Right atrium auricular region (tissue), 2 donors: ENCODE measurements around the gene ADCK1. TPM values are rescaled to one million over a fixed set of nuclear protein-coding genes. Genes with fewer than 3 reads are reported as not detected.
"Not testable (repeated sequence)": the region's sequence is repeated elsewhere in the genome, so short reads cannot be mapped to it uniquely, and the experiment has no call there.

Experiments
- DNase-seq: peaks from one replicate; pipeline ENCODE4 v3.0.0-alpha.2; 2019; ENCODE audit warnings: low spot score
- H3K27ac ChIP-seq, 2 donors: fragments of 200-600 bp; sonication (generic); 1 replicate in 1 of 2; 2 replicates in 1 of 2; pipeline ENCODE4 v1.5.1; 2016 to 2019
- H3K27me3 ChIP-seq, 2 donors: fragments of 200-600 bp; sonication (generic); one replicate each; pipeline versions ENCODE4 v1.5.1 to v1.6.0; 2017 to 2019
- H3K36me3 ChIP-seq: fragments of 200-600 bp; sonication (generic); one replicate; pipeline ENCODE4 v1.5.1; 2016
- H3K4me1 ChIP-seq, 2 donors: fragments of 200-600 bp; sonication (generic); one replicate each; pipeline versions ENCODE4 v1.5.1 to v1.6.0; 2017 to 2019
- H3K4me3 ChIP-seq, 2 donors: fragments of 200-600 bp; sonication (generic); 1 replicate in 1 of 2; 2 replicates in 1 of 2; pipeline ENCODE4 v1.5.1; 2017 to 2019; ENCODE audit warnings: mild to moderate bottlenecking in 1 of 2, moderate library complexity in 1 of 2
- H3K9me3 ChIP-seq, 2 donors: fragments of 200-600 bp; sonication (generic); one replicate each; pipeline ENCODE4 v1.5.1; 2019
- total RNA-seq, 2 donors: library from RNA; depleted of rRNA; stranded (reverse); fragments of >200 nt; gene quantifications; one replicate each; pipeline ENCODE4 v1.1.0, GENCODE V29; 2016
- TF ChIP-seq, protein P1 (sequence below), 2 donors: fragments of 200-600 bp; sonication (generic); IDR thresholded peaks; one replicate each; pipeline ENCODE4 v1.5.1; 2019; ENCODE audit warnings: antibody characterized with exemption in 2 of 2

ADCK1 gene
- total RNA-seq, 2 donors from 2014 or later = 5.5 to 8.3 TPM

- Histone ChIP-seq H3K27ac (peak overlapping the region; percentile 92 to 97), H3K36me3 (no peaks in the 10 kb centered on the region), H3K27me3 (no peaks in the 10 kb centered on the region), H3K9me3 (no peaks in the 10 kb centered on the region), H3K4me3 (peak overlapping the region; percentile 81 to 92), H3K4me1 (peaks cover 0 to 42% of the 10 kb centered on the region in 2 donors)
- TF ChIP-seq, protein P1, sequence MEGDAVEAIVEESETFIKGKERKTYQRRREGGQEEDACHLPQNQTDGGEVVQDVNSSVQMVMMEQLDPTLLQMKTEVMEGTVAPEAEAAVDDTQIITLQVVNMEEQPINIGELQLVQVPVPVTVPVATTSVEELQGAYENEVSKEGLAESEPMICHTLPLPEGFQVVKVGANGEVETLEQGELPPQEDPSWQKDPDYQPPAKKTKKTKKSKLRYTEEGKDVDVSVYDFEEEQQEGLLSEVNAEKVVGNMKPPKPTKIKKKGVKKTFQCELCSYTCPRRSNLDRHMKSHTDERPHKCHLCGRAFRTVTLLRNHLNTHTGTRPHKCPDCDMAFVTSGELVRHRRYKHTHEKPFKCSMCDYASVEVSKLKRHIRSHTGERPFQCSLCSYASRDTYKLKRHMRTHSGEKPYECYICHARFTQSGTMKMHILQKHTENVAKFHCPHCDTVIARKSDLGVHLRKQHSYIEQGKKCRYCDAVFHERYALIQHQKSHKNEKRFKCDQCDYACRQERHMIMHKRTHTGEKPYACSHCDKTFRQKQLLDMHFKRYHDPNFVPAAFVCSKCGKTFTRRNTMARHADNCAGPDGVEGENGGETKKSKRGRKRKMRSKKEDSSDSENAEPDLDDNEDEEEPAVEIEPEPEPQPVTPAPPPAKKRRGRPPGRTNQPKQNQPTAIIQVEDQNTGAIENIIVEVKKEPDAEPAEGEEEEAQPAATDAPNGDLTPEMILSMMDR (IDR thresholded peaks at IDR 0.05) = peak in 1 of 2 donors; percentile 45
- peak; percentile 79 for DNase-seq
Observed at GRCh38 chr14:77761205-77761931, 38.5 kb upstream of the ADCK1 start.

GRCh38 chr14:77763316-77763715, 36.6 kb upstream of the ADCK1 start:
- H3K4me1 ChIP-seq = peaks cover 0 to 28% of the 10 kb centered on the region in 2 donors
- no peak overlapping the region for H3K4me3 ChIP-seq
- H3K36me3 ChIP-seq = no peaks in the 10 kb centered on the region
- no peaks in the 10 kb centered on the region for H3K27me3 ChIP-seq
- no peak overlapping the region for H3K27ac ChIP-seq
- TF ChIP-seq, protein P1 (IDR thresholded peaks at IDR 0.05) = no peak
- H3K9me3 ChIP-seq = no peaks in the 10 kb centered on the region
- DNase-seq = no peak

GRCh38 chr14:77763978-77764377, 35.9 kb upstream of the ADCK1 start:
- H3K27ac ChIP-seq = no peak overlapping the region
- H3K4me3 ChIP-seq = no peak overlapping the region
- peaks cover 0 to 21% of the 10 kb centered on the region in 2 donors for H3K4me1 ChIP-seq
- no peak for DNase-seq
- TF ChIP-seq, protein P1 (IDR thresholded peaks at IDR 0.05) = no peak
- H3K36me3 ChIP-seq = no peaks in the 10 kb centered on the region
- no peaks in the 10 kb centered on the region for H3K9me3 ChIP-seq
- no peaks in the 10 kb centered on the region for H3K27me3 ChIP-seq

- H3K36me3 ChIP-seq, H3K27me3 ChIP-seq, H3K4me1 ChIP-seq, DNase-seq, H3K9me3 ChIP-seq, H3K4me3 ChIP-seq, H3K27ac ChIP-seq: not testable (repeated sequence)
Observed at GRCh38 chr14:77768442-77769069, 31.4 kb upstream of the ADCK1 start.

DNA sequence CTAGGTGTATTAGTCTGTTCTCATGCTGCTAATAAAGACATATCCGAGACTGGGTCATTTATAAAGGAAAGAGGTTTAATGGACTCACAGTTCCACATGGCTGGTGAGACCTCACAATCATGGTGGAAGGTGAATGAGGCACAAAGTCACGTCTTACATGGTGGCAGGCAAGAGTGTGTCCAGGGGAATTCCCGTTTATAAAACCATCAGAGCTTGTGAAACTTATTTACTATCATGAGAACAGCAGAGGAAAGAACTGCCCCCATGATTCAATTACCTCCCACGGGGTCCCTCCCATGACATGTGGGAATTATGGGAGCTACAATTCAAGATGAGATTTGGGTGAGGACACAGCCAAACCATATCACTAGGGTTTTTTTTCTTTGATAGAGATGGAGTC, 25.9 kb upstream of the ADCK1 start:
- H3K27ac ChIP-seq, H3K4me3 ChIP-seq, H3K27me3 ChIP-seq, H3K4me1 ChIP-seq, H3K36me3 ChIP-seq, H3K9me3 ChIP-seq, DNase-seq: not testable (repeated sequence)

- TF ChIP-seq, protein P1 (IDR thresholded peaks at IDR 0.05) = no peak
- no peaks in the 10 kb centered on the region for H3K4me1 ChIP-seq
- DNase-seq = no peak
- no peaks in the 10 kb centered on the region for H3K36me3 ChIP-seq
- H3K27ac ChIP-seq = no peak overlapping the region
- H3K4me3 ChIP-seq = no peak overlapping the region
- H3K9me3 ChIP-seq = no peaks in the 10 kb centered on the region
- no peaks in the 10 kb centered on the region for H3K27me3 ChIP-seq
Observed at GRCh38 chr14:77782202-77782601, 17.7 kb upstream of the ADCK1 start.
